Body of pancreas (tissue), 4 donors: Measurements from ENCODE around the gene KIF18A. TPM values are rescaled to one million over a fixed set of nuclear protein-coding genes. Genes with fewer than 3 reads are reported as not detected.
"Not testable (repeated sequence)": the region's sequence is repeated elsewhere in the genome, so short reads cannot be mapped to it uniquely, and the experiment has no call there.

Source experiments
- ATAC-seq: fragments of 150-250 bp; one replicate; pipeline ENCODE4 v1.9.1; 2016
- DNase-seq, 4 donors: peaks; one replicate each; pipeline ENCODE4 v3.0.0-alpha.2; 2019
- H3K27ac ChIP-seq, 4 donors: fragments of 200-600 bp; sonication (generic); 1 replicate in 3 of 4; 2 replicates in 1 of 4; pipeline versions ENCODE4 v1.5.1 to v1.6.1; 2016 to 2019; ENCODE audit warnings: mild to moderate bottlenecking in 1 of 4, mixed read lengths in 1 of 4, moderate library complexity in 1 of 4
- H3K27me3 ChIP-seq, 2 donors: fragments of 200-600 bp; sonication (generic); one replicate each; pipeline ENCODE4 v1.6.0; 2016; ENCODE audit warnings: mild to moderate bottlenecking in 1 of 2
- H3K36me3 ChIP-seq, 2 donors: fragments of 200-600 bp; sonication (generic); replicated peaks in 1 of 2; 2 replicates each; pipeline ENCODE4 v1.5.1; 2016; ENCODE audit warnings: low read depth in 2 of 2; ENCODE audit not compliant: insufficient read depth in 1 of 2
- H3K4me1 ChIP-seq: fragments of 200-600 bp; sonication (generic); one replicate; pipeline ENCODE4 v1.6.0; 2016
- H3K4me3 ChIP-seq, 2 donors: fragments of 200-600 bp; sonication (generic); 1 replicate in 1 of 2; 2 replicates in 1 of 2; pipeline ENCODE4 v1.5.1; 2016 to 2019
- H3K9me3 ChIP-seq, 3 donors: fragments of 200-600 bp; sonication (generic); 1 replicate in 2 of 3; 2 replicates in 1 of 3; pipeline ENCODE4 v1.5.1; 2016
- POLR2A ChIP-seq, 3 donors: fragments of 450-650 bp; IDR thresholded peaks; one replicate each; pipeline ENCODE4 v1.6.1; 2016; ENCODE audit warnings: antibody characterized with exemption in 3 of 3, mild to moderate bottlenecking in 2 of 3
- WGBS, 2 donors: methylation state at CpG; one replicate each; pipeline ENCODE4 v1.1.5; 2017; 5-methylcytosine and 5-hydroxymethylcytosine counted together
- intact Hi-C: fragments of 100-400 bp; cut with DNase I; formaldehyde crosslinking; loops from one replicate; pipeline ENCODE4 v1.15.1; 2023
- total RNA-seq, 2 donors: library from RNA; depleted of rRNA; stranded (reverse); fragments of >200 nt; gene quantifications; one replicate each; pipeline ENCODE4 v1.1.0, GENCODE V29; 2016
- TF ChIP-seq, protein P1 (sequence below), 7 experiments: fragments of 450-650 bp in 4 of 7; fragments of 200-600 bp in 3 of 7; sonication (generic) in 3 of 7; IDR thresholded peaks; one replicate each; pipeline ENCODE4 v1.5.1; 2016 to 2019; ENCODE audit warnings: antibody characterized with exemption in 7 of 7

KIF18A gene
- total RNA-seq, 2 donors from 2014 or later = 0.52 TPM; not detected in 1

DNA sequence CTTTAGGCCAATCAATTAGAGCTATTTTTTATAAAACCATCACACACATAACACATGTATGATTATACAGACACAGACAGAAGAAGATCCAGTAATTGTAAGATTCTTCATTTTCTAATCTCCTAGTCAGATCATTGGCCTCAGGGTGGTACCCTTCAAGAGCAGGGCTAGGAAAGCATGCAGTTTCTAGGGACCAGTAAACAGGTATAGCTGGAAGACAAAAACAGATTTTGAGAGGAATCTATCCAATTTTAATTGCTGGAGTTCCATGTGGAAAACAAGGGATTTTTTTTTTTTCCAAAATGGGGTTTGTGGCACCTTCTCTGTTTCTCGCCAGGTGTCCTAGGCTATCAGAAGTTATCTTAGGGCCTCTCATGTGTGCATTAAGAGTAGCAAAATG lies 29.9 kb upstream of the KIF18A start:
- WGBS, 2 donors = 100% methylated on average over 1 of the region's 1 CpG
- Histone ChIP-seq H3K4me1 (no peaks in the 10 kb centered on the region), H3K4me3 (no peak overlapping the region), H3K27ac (no peak overlapping the region), H3K27me3 (no peaks in the 10 kb centered on the region), H3K36me3 (peaks cover 0 to 5% of the 10 kb centered on the region in 2 donors), H3K9me3 (peaks cover 0 to 28% (median 0%) of the 10 kb centered on the region in 3 donors)
- no peak for ATAC-seq
- intact Hi-C loops = no loop called here
- TF ChIP-seq, protein P1, sequence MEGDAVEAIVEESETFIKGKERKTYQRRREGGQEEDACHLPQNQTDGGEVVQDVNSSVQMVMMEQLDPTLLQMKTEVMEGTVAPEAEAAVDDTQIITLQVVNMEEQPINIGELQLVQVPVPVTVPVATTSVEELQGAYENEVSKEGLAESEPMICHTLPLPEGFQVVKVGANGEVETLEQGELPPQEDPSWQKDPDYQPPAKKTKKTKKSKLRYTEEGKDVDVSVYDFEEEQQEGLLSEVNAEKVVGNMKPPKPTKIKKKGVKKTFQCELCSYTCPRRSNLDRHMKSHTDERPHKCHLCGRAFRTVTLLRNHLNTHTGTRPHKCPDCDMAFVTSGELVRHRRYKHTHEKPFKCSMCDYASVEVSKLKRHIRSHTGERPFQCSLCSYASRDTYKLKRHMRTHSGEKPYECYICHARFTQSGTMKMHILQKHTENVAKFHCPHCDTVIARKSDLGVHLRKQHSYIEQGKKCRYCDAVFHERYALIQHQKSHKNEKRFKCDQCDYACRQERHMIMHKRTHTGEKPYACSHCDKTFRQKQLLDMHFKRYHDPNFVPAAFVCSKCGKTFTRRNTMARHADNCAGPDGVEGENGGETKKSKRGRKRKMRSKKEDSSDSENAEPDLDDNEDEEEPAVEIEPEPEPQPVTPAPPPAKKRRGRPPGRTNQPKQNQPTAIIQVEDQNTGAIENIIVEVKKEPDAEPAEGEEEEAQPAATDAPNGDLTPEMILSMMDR (IDR thresholded peaks at IDR 0.05) = no peak
- TF ChIP-seq POLR2A (IDR thresholded peaks at IDR 0.05) = no peak
- DNase-seq = no peak

DNA sequence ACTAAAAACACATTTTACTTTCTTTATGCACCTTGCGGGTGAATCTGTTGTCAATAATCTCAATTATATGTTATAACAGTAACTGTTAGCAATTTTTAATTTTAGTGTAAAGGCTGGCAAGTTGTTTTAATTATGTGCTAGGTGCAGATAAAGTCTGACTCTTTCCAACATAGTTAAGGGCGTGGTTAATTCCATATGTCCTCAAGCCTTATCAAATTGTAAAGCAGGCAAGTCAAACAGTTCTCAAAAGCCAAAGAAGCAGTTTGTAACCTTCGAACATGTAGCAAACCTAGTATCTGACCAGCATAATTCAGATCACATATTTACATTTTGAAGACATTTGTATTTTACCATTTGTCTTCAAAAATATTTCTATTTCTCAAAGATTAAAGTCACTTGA lies 29.4 kb upstream of the KIF18A start:
- no peaks in the 10 kb centered on the region for H3K4me1 ChIP-seq
- DNase-seq (no peak), ATAC-seq (no peak)
- no peak overlapping the region for H3K27ac ChIP-seq
- no peaks in the 10 kb centered on the region for H3K27me3 ChIP-seq
- peaks cover 0 to 28% (median 0%) of the 10 kb centered on the region in 3 donors for H3K9me3 ChIP-seq
- peaks cover 0 to 5% of the 10 kb centered on the region in 2 donors for H3K36me3 ChIP-seq
- TF ChIP-seq POLR2A (IDR thresholded peaks at IDR 0.05) = no peak
- TF ChIP-seq, protein P1 (IDR thresholded peaks at IDR 0.05) = no peak
- 94 to 95% methylated on average over 3 of the region's 3 CpGs for WGBS, 2 donors
- no peak overlapping the region for H3K4me3 ChIP-seq
- intact Hi-C loops = no loop called here

DNA sequence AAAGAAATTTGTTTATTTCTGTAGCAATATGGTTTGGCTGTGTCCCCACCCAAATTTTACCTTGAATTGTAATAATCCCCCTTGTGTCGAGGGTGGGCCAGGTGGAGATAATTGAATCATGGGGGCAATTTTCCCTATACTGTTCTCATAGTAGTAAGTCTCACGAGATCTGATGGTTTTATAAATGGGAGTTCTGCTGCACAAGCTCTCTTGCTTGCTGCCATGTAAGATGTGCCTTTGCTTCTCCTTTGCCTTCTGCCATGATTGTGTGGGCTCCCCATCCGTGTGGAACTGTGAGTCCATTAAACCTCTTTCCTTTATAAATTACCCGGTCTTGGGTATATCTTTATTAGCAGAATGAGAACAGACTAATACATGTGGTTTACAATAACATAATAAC lies 28.2 kb upstream of the KIF18A start:
- H3K27me3 ChIP-seq, H3K27ac ChIP-seq, H3K4me1 ChIP-seq, H3K4me3 ChIP-seq, DNase-seq, H3K36me3 ChIP-seq, ATAC-seq, intact Hi-C loops: not testable (repeated sequence)
- WGBS, 2 donors = 99% methylated on average over 4 of the region's 4 CpGs
- H3K9me3 ChIP-seq = peaks cover 0 to 28% (median 0%) of the 10 kb centered on the region in 3 donors

DNA sequence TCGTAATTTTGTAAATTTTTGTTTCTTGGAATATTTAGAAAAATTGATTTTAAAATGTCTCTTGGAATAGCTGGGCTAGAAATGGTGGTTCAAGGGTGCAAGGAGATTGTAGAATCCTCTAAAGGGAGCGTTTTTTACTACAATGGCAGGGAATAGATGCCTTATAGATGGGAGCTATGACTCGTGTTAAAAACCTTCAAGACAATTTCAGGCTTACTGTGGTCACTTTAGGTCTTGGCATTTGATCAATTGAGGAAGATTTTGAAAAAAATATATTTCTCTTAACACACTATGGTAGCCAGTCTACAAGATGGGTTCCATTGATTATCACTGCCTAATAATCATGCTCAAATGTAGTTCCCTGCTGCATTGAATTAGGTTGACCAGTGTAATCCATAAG lies 25.2 kb upstream of the KIF18A start:
- Histone ChIP-seq H3K4me1 (no peaks in the 10 kb centered on the region), H3K36me3 (peaks cover 0 to 5% of the 10 kb centered on the region in 2 donors), H3K27ac (no peak overlapping the region), H3K4me3 (no peak overlapping the region), H3K9me3 (no peaks in the 10 kb centered on the region), H3K27me3 (no peaks in the 10 kb centered on the region)
- intact Hi-C loops = no loop called here
- DNase-seq = no peak
- ATAC-seq = no peak
- no peak for TF ChIP-seq POLR2A (IDR thresholded peaks at IDR 0.05)
- TF ChIP-seq, protein P1 (IDR thresholded peaks at IDR 0.05) = no peak
- WGBS, 2 donors = 98% methylated on average over 3 of the region's 3 CpGs

DNA sequence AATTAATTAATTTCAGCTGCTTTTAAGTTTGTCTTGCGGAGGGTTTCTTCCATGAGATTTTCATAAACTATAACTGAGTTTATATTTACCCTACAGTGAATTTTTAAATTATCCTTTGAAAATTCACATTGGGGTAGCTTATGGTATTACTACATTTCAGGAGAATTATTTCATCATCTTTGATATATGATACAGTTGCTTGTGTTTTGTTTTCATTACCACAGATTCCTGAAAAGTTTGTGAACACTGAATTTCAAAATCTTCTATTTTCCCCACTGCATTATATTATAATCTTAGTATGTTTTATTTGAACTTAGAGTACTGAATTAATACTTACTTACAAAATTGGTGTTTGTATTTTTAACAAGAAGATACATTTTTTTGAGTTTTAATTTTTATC lies 24.6 kb upstream of the KIF18A start:
- no peaks in the 10 kb centered on the region for H3K9me3 ChIP-seq
- ATAC-seq = no peak
- H3K4me3 ChIP-seq = no peak overlapping the region
- H3K27ac ChIP-seq = no peak overlapping the region
- intact Hi-C loops = no loop called here
- H3K27me3 ChIP-seq = no peaks in the 10 kb centered on the region
- H3K36me3 ChIP-seq = peaks cover 0 to 5% of the 10 kb centered on the region in 2 donors
- H3K4me1 ChIP-seq = no peaks in the 10 kb centered on the region
- DNase-seq = no peak
- TF ChIP-seq POLR2A (IDR thresholded peaks at IDR 0.05) = no peak
- TF ChIP-seq, protein P1 (IDR thresholded peaks at IDR 0.05) = no peak
- 0 to 98% methylated on average over 1 of the region's 1 CpG for WGBS, 2 donors
